Measurements from ENCODE around the gene NXF2B. TPM values are rescaled to one million over a fixed set of nuclear protein-coding genes. Genes with fewer than 3 reads are reported as not detected.

The NXF2B gene
- total and polyA plus RNA-seq, 2 of the 8 experiments (the other 6 are each of a cell fraction or from before 2014, with no cell fraction given), result not detected

DNA sequence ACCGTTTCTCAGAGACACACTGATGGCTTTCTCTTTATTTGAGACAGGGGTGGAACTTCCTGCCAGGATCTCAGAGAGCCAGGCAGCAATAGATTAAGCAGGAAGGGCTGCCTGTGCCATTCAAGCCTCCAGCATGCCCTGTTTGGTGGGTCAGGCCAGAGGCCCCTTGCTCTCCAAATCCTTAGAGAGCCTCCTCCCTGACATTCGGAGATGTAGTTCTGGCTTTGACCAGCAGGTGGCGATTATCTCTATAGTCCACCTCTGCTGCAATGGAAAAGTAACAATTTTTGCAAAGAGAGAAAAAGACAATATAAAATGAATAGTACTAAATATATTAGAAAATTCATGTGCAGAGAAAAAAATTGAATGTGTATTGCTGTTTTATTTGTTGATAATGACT is 93.9 kb downstream of the NXF2B start (continued):
- no peak for TF ChIP-seq RFX5 (IDR thresholded peaks at IDR 0.05; ENCODE audit: borderline replicate concordance, low read depth, low read length)
- TF ChIP-seq HDAC2 (IDR thresholded peaks at IDR 0.05; ENCODE audit: borderline replicate concordance in 1 of 2, low read depth in 2 of 2, low read length in 2 of 2), result no peak
